ENCODE data around the gene SNX33. TPM values are rescaled to one million over a fixed set of nuclear protein-coding genes. Genes with fewer than 3 reads are reported as not detected.
"Not testable (repeated sequence)": the region's sequence is repeated elsewhere in the genome, so short reads cannot be mapped to it uniquely, and the experiment has no call there.

The SNX33 gene
- total RNA-seq, 4 donors from 2014 or later = 27.8 to 47.6 (median 40.1) TPM

DNA sequence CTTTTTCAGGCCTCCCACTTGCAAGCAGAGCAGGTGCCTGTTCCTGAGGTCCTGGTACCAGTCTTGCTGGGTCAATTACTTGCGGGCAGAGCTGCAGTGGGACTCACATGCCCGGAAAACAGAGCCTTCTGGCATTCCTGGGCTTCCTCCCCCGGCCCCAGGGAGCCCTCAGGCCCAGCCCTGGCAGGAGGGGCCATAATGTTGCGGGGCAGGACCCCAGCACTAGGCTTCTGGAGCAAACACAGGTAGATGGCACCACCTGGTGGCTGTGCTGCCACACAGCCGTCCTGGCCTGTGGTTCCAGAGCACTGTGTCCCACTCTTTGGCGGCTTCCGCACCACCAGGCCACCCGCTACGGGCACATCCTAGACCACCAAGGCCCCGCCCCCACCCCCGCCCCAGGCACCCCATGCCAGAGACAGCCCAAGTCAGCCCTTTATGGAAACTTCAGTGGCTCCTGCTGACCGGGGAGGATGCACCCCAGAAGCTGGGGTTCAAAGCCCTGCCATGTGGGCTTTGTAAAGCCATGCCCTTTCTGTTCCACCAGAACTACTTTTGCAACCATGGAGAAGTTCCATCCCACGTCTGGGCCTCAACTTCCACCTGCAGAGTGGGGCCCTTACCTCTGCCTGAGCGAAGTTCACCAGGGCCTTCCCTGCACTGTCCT lies 36.1 kb downstream of the SNX33 start:
- not testable (repeated sequence) for H3K4me3 ChIP-seq; H3K9me3 ChIP-seq; H3K27me3 ChIP-seq; DNase-seq (ENCODE audit: extremely low spot score)
- intact Hi-C loops (cut with DNase I) = loop anchor here (2.0 to 10.0 kb wide), 3 partner anchors 46 to 109 kb away; partner anchors contain the start of gene PTPN9
- Histone ChIP-seq H3K36me3 (peaks cover 44 to 94% (median 72%) of the 10 kb centered on the region in 4 donors), H3K27ac (replicated peaks in 1 of 4) (peak overlapping the region in 3 of 4 donors; percentile 38 to 70 (median 55)), H3K4me1 (peaks cover 7 to 48% (median 36%) of the 10 kb centered on the region in 4 donors)
- 39% methylated on average over 2 of the region's 14 CpGs for WGBS
- TF ChIP-seq POLR2AphosphoS5 (IDR thresholded peaks at IDR 0.05) = peak in 1 of 2 donors; percentile 2
- TF ChIP-seq, protein P1, sequence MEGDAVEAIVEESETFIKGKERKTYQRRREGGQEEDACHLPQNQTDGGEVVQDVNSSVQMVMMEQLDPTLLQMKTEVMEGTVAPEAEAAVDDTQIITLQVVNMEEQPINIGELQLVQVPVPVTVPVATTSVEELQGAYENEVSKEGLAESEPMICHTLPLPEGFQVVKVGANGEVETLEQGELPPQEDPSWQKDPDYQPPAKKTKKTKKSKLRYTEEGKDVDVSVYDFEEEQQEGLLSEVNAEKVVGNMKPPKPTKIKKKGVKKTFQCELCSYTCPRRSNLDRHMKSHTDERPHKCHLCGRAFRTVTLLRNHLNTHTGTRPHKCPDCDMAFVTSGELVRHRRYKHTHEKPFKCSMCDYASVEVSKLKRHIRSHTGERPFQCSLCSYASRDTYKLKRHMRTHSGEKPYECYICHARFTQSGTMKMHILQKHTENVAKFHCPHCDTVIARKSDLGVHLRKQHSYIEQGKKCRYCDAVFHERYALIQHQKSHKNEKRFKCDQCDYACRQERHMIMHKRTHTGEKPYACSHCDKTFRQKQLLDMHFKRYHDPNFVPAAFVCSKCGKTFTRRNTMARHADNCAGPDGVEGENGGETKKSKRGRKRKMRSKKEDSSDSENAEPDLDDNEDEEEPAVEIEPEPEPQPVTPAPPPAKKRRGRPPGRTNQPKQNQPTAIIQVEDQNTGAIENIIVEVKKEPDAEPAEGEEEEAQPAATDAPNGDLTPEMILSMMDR (IDR thresholded peaks at IDR 0.05) = peak; percentile 56 to 77 (median 63)

DNA sequence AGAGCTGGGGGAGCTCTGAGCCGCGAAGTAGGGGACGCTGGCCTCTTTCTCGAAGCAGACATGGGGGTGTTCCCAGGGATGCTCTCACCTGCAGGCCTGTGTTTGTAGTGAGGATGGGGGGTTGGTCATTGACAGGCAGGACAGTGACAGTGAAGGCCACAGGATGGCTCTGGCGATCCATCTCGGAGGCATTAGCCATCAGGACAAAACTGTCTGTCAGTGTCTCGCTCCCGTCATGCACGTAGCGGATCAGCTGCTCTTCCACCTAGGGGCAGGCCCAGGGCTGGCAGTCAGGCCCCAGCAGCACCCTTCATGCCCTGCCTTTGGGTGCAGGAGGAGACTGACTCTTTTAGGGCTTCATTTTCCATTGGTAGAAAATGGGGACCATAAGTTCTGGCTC lies 36.9 kb downstream of the SNX33 start:
- H3K9me3 ChIP-seq = no peaks in the 10 kb centered on the region
- peaks cover 51 to 95% (median 72%) of the 10 kb centered on the region in 4 donors for H3K36me3 ChIP-seq
- no peak overlapping the region for H3K4me3 ChIP-seq
- TF ChIP-seq POLR2A (IDR thresholded peaks at IDR 0.05; ENCODE audit: low read depth) (no peak), EP300 (IDR thresholded peaks at IDR 0.05) (no peak), POLR2AphosphoS5 (IDR thresholded peaks at IDR 0.05) (no peak)
- TF ChIP-seq, protein P1 (IDR thresholded peaks at IDR 0.05) = no peak
- no peaks in the 10 kb centered on the region for H3K27me3 ChIP-seq
- intact Hi-C loops (cut with DNase I) = loop anchor here (2.0 to 10.0 kb wide), 4 partner anchors 47 to 118 kb away; partner anchors contain the start of gene PTPN9
- peak overlapping the region in 2 of 4 donors; percentile 38 to 70 for H3K27ac ChIP-seq (replicated peaks in 1 of 4)
- peaks cover 7 to 50% (median 36%) of the 10 kb centered on the region in 4 donors for H3K4me1 ChIP-seq
- no peak for DNase-seq (ENCODE audit: extremely low spot score)
- 86% methylated on average over 10 of the region's 10 CpGs for WGBS

DNA sequence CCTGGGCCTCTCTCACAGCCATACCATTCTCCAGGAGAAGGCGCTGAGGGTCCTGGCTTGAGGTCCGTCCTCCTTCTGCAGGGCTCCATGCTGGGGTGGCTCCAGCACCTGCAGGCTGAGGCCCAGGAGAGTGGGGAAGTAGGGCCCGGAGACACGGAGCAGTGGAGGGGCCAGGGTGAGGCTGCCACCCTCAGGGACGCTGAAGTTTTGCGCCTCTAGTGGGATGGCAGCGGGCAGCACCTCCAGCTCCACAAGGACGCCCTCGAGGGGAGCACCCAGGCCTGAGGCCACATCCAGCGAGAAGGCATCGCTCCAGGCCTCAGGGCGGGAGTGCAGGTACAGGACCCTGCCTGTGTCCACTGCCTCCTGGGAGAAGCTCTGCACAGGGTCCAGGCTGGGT lies 37.5 kb downstream of the SNX33 start:
- TF ChIP-seq, protein P1 (IDR thresholded peaks at IDR 0.05) = no peak
- TF ChIP-seq POLR2AphosphoS5 (IDR thresholded peaks at IDR 0.05) (no peak), POLR2A (IDR thresholded peaks at IDR 0.05; ENCODE audit: low read depth) (no peak), EP300 (IDR thresholded peaks at IDR 0.05) (no peak)
- no peaks in the 10 kb centered on the region for H3K9me3 ChIP-seq
- no peaks in the 10 kb centered on the region for H3K27me3 ChIP-seq
- no peak for DNase-seq (ENCODE audit: extremely low spot score)
- H3K4me1 ChIP-seq = peaks cover 7 to 53% (median 36%) of the 10 kb centered on the region in 4 donors
- H3K27ac ChIP-seq (replicated peaks in 1 of 4) = peak overlapping the region in 1 of 4 donors; percentile 70
- H3K4me3 ChIP-seq = no peak overlapping the region
- intact Hi-C loops (cut with DNase I) = loop anchor here (2.0 to 10.0 kb wide), 3 partner anchors 48 to 117 kb away; partner anchors contain the start of gene PTPN9
- peaks cover 50 to 95% (median 72%) of the 10 kb centered on the region in 4 donors for H3K36me3 ChIP-seq
- 80% methylated on average over 7 of the region's 12 CpGs for WGBS

DNA sequence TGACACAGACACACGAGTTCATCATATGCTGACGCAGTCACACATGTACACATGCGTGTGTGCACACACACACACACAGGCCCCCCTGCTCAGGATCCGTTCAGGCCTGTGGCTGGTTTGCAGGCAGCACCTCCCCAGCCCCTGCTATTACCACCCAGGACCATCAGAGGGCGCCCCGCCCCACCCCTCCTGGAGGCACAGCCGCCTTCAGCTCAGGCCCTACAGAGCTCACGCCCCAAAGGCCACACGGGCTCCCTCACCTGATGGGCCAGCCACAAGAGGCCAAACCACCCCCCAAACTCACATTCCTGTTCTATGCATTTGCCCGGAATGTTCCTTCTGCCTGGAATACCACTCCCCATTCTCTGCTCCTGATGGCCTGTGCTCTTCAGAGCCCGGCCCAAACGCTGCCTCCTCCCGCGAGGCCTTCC lies 38.5 kb downstream of the SNX33 start:
- H3K9me3 ChIP-seq; DNase-seq (ENCODE audit: extremely low spot score); H3K27me3 ChIP-seq; H3K4me3 ChIP-seq: not testable (repeated sequence)
- H3K36me3 ChIP-seq = peaks cover 47 to 95% (median 70%) of the 10 kb centered on the region in 4 donors
- 2% methylated on average over 6 of the region's 14 CpGs for WGBS
- peaks cover 7 to 57% (median 36%) of the 10 kb centered on the region in 4 donors for H3K4me1 ChIP-seq
- H3K27ac ChIP-seq (replicated peaks in 1 of 4) = peak overlapping the region; percentile 59 to 70 (median 61)
- intact Hi-C loops (cut with DNase I) = loop anchor here (5.0 to 10.0 kb wide), 2 partner anchors 111 to 116 kb away; partner anchors contain the start of gene PTPN9
- TF ChIP-seq, protein P1 (IDR thresholded peaks at IDR 0.05) = peak; percentile 84 to 90 (median 88)
- TF ChIP-seq POLR2AphosphoS5 (IDR thresholded peaks at IDR 0.05) = peak in 1 of 2 donors; percentile 39
